A549 treated with ZK216348 at 1 μM for 4 hours (cell line): Measurements from ENCODE around the gene SAG. TPM values are rescaled to one million over a fixed set of nuclear protein-coding genes. Genes with fewer than 3 reads are reported as not detected.

Source experiments
- total RNA-seq: library from RNA; stranded (reverse); fragments of 200-300 nt; extraction: Qiagen RNA extraction; gene quantifications from 5 replicates; pipeline ENCODE4 v1.2.3, GENCODE V29; 2022; ENCODE audit warnings: low read depth

SAG gene
- not detected in 5 replicates for total RNA-seq

GRCh38 chr2:233307565-233307964 lies at the start of gene SAG:
Gene SAG, plus strand, starts transcription at chr2:233307816. Its CDS starts 1,374 bp downstream, at chr2:233309190.

GRCh38 chr2:233353769-233354499 lies 46.3 kb downstream of the SAG start, which contains the start of gene DGKD:
Gene DGKD, plus strand, starts transcription at chr2:233354494. Its CDS starts 25 bp downstream, at chr2:233354519.

Other genes with a start within 250 kb of the SAG start
- 0.12 to 1.1 TPM (median 0.61 TPM) in 5 replicates for gene INPP5D, start 247.5 kb upstream of the SAG start, total RNA-seq
- 40.4 to 51.1 TPM (median 42.2 TPM) in 5 replicates for gene ATG16L1, start 56.1 kb upstream of the SAG start, total RNA-seq
- 52.0 to 120 TPM (median 99.8 TPM) in 5 replicates for gene DGKD, start 46.7 kb downstream of the SAG start, total RNA-seq